ENCODE data around the gene RHOH. TPM values are rescaled to one million over a fixed set of nuclear protein-coding genes. Genes with fewer than 3 reads are reported as not detected.
A peak's percentile ranks its signal among the peaks of the same experiment; 100 is the strongest.

The RHOH gene
- total RNA-seq, 1 donor from 2014 or later, result 0.29 TPM

- Mint-ChIP-seq H3K9me3 (peaks cover 4% of the 10 kb centered on the region), H3K27ac (no peak overlapping the region), H3K27me3 (ENCODE audit: low read depth) (no peaks in the 10 kb centered on the region), H3K4me3 (no peak overlapping the region), H3K4me1 (peaks cover 10% of the 10 kb centered on the region), H3K36me3 (no peaks in the 10 kb centered on the region)
- no peak for TF ChIP-seq CTCF (IDR thresholded peaks at IDR 0.05; ENCODE audit: unreplicated experiment)
- no peak for DNase-seq (ENCODE audit: low spot score in 2 of 2, unreplicated experiment in 2 of 2)
Observed at GRCh38 chr4:40254608-40255392, 58.0 kb downstream of the RHOH start.

- no peak for DNase-seq (ENCODE audit: low spot score in 2 of 2, unreplicated experiment in 2 of 2)
- H3K36me3 Mint-ChIP-seq, result no peaks in the 10 kb centered on the region
- TF ChIP-seq CTCF (IDR thresholded peaks at IDR 0.05; ENCODE audit: unreplicated experiment), result no peak
- H3K4me3 Mint-ChIP-seq, result no peak overlapping the region
- no peaks in the 10 kb centered on the region for H3K27me3 Mint-ChIP-seq (ENCODE audit: low read depth)
- H3K9me3 Mint-ChIP-seq, result peaks cover 4% of the 10 kb centered on the region
- peak overlapping the region; percentile 20 for H3K27ac Mint-ChIP-seq
- H3K4me1 Mint-ChIP-seq, result peaks cover 10% of the 10 kb centered on the region
Observed at GRCh38 chr4:40255393-40256281, 58.8 kb downstream of the RHOH start.

- no peaks in the 10 kb centered on the region for H3K27me3 Mint-ChIP-seq (ENCODE audit: low read depth)
- H3K9me3 Mint-ChIP-seq, result peaks cover 9% of the 10 kb centered on the region
- TF ChIP-seq CTCF (IDR thresholded peaks at IDR 0.05; ENCODE audit: unreplicated experiment), result no peak
- peak overlapping the region; percentile 20 for H3K27ac Mint-ChIP-seq
- no peak overlapping the region for H3K4me3 Mint-ChIP-seq
- no peak for DNase-seq (ENCODE audit: low spot score in 2 of 2, unreplicated experiment in 2 of 2)
- no peaks in the 10 kb centered on the region for H3K36me3 Mint-ChIP-seq
- H3K4me1 Mint-ChIP-seq, result peaks cover 10% of the 10 kb centered on the region
Observed at GRCh38 chr4:40256329-40256728, 59.5 kb downstream of the RHOH start.

- H3K36me3 Mint-ChIP-seq, result no peaks in the 10 kb centered on the region
- DNase-seq (ENCODE audit: low spot score in 2 of 2, unreplicated experiment in 2 of 2), result no peak
- H3K9me3 Mint-ChIP-seq, result peaks cover 11% of the 10 kb centered on the region
- H3K27me3 Mint-ChIP-seq (ENCODE audit: low read depth), result no peaks in the 10 kb centered on the region
- no peak overlapping the region for H3K4me3 Mint-ChIP-seq
- H3K27ac Mint-ChIP-seq, result no peak overlapping the region
- H3K4me1 Mint-ChIP-seq, result peaks cover 10% of the 10 kb centered on the region
- TF ChIP-seq CTCF (IDR thresholded peaks at IDR 0.05; ENCODE audit: unreplicated experiment), result no peak
Observed at GRCh38 chr4:40256817-40257216, 60.0 kb downstream of the RHOH start.

- H3K4me3 Mint-ChIP-seq, result no peak overlapping the region
- H3K4me1 Mint-ChIP-seq, result peaks cover 10% of the 10 kb centered on the region
- no peaks in the 10 kb centered on the region for H3K27me3 Mint-ChIP-seq (ENCODE audit: low read depth)
- H3K9me3 Mint-ChIP-seq, result peaks cover 12% of the 10 kb centered on the region
- DNase-seq (ENCODE audit: low spot score in 2 of 2, unreplicated experiment in 2 of 2), result no peak
- no peaks in the 10 kb centered on the region for H3K36me3 Mint-ChIP-seq
- TF ChIP-seq CTCF (IDR thresholded peaks at IDR 0.05; ENCODE audit: unreplicated experiment), result no peak
- H3K27ac Mint-ChIP-seq, result no peak overlapping the region
Observed at GRCh38 chr4:40258627-40259026, 61.8 kb downstream of the RHOH start.
